Epithelial cell of proximal tubule (primary cell): ENCODE data around the gene GTSE1. TPM values are rescaled to one million over a fixed set of nuclear protein-coding genes. Genes with fewer than 3 reads are reported as not detected.

ENCODE experiments used
- DNase-seq: peaks from one replicate; pipeline ENCODE4 v3.0.0-alpha.2; 2011; ENCODE audit warnings: low read depth
- H3K4me3 ChIP-seq: 2 replicates; pipeline ENCODE4 v1.5.1; 2011; ENCODE audit warnings: low read depth, mild to moderate bottlenecking, low read length
- total RNA-seq: library from RNA; depleted of rRNA; stranded (reverse); fragments of >200 nt; gene quantifications from 2 replicates; pipeline ENCODE4 v1.2.3, GENCODE V29; 2015
- TF ChIP-seq, protein P1 (sequence below): conservative IDR thresholded peaks from 2 replicates; pipeline ENCODE4 v1.5.1; 2012; ENCODE audit warnings: low read depth, mild to moderate bottlenecking, low read length

GTSE1 gene
- total RNA-seq, 1 donor from 2014 or later, result 18.2 TPM

DNA sequence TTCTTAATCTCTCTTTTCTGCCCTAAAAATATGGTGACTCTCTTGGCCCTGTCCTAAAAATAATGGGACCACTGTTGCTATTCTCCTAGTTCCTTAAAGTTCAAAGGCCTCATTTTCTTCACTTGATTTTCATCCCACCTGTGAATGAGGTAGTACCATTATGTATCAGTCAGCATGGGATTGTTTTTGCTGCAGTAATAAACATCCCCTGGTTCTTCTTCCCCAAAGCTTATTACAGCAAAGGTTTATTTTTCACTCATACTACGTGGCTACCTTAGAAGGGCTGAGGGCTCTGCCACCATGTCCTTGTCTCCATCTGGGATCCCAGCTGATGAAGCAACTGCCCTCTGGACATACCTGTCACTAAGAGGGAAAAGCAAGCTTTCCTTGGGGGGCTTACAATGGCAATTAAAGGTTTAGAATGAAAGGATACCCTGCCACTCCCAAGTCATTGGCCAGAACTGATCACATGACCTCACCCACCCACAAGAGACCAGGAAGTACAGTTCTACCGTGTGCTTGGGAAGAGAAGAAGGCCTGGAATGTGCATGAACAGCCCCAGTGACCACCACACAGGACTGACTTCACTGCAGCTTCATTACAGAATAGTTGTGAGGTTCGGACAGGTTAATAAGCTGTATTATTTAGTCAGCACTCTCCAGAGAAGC is 21.1 kb upstream of the GTSE1 start:
- TF ChIP-seq, protein P1, sequence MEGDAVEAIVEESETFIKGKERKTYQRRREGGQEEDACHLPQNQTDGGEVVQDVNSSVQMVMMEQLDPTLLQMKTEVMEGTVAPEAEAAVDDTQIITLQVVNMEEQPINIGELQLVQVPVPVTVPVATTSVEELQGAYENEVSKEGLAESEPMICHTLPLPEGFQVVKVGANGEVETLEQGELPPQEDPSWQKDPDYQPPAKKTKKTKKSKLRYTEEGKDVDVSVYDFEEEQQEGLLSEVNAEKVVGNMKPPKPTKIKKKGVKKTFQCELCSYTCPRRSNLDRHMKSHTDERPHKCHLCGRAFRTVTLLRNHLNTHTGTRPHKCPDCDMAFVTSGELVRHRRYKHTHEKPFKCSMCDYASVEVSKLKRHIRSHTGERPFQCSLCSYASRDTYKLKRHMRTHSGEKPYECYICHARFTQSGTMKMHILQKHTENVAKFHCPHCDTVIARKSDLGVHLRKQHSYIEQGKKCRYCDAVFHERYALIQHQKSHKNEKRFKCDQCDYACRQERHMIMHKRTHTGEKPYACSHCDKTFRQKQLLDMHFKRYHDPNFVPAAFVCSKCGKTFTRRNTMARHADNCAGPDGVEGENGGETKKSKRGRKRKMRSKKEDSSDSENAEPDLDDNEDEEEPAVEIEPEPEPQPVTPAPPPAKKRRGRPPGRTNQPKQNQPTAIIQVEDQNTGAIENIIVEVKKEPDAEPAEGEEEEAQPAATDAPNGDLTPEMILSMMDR, result no peak
- H3K4me3 ChIP-seq, result no peak overlapping the region
- no peak for DNase-seq

DNA sequence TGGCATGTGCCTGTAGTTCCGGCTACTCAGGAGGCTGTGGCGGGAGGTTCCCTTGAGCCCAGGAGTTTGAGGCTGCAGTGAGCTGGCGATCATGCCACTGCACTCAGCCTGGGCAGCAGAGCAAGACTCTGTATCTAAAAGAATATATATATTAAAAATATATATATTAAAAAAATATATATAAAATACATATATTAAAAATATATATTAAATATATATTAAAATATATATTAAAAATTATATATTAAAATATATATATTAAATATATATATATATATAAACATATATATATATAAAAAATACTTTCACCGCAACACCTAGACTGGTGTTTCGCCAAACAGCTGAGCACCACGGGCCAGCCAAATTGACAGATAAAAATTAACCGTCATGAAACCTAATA is 20.1 kb upstream of the GTSE1 start:
- TF ChIP-seq, protein P1, result no peak
- no peak for DNase-seq
- no peak overlapping the region for H3K4me3 ChIP-seq

DNA sequence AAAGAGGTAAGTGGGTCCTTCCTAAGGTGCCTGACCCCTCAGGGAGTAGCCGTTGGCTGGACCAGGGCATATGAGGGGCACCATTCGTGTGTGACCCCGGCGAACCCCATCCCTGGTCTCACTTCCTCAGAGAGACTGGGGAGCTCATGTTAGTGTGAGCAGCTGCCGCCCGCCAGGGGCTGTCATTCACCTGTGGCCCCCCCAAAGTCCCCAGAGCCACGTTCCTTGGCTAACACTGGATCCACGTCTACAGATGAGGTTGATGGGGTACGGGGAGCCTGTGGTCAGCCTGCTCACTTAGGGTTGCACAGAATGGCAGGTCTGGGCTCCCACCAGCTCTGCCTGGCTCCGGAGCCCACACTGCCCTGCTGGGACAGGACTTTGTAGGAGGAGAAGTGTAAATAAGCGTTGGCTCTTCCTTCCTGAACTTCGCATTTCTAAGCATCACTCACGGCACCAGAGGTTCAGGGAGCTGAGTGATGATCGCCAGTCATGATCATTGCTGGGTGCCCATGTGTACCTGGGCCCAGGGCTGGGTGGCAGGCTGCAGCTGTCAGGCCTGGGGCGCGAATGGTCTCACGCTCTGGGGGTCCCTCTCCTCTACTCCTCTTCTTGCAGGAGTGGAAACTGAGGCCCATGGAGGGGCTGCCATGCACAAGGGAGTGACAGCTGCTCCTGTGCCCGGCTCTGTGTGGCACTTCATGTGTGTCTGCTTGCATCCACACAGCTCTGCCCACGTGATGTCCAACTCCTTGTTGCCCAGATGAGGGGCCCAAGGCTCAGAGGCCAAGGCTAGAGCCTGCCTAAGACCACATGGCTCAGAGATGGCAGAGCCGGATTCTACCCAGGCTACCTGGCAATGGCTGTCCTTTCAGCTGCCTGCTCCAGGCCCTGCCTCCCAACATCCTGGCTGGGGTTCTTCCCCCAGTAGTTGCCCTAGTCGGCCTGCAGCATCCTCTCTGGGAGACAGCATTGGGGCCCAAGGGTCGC is 17.7 kb upstream of the GTSE1 start:
- TF ChIP-seq, protein P1, result no peak
- H3K4me3 ChIP-seq, result no peak overlapping the region
- DNase-seq, result no peak

DNA sequence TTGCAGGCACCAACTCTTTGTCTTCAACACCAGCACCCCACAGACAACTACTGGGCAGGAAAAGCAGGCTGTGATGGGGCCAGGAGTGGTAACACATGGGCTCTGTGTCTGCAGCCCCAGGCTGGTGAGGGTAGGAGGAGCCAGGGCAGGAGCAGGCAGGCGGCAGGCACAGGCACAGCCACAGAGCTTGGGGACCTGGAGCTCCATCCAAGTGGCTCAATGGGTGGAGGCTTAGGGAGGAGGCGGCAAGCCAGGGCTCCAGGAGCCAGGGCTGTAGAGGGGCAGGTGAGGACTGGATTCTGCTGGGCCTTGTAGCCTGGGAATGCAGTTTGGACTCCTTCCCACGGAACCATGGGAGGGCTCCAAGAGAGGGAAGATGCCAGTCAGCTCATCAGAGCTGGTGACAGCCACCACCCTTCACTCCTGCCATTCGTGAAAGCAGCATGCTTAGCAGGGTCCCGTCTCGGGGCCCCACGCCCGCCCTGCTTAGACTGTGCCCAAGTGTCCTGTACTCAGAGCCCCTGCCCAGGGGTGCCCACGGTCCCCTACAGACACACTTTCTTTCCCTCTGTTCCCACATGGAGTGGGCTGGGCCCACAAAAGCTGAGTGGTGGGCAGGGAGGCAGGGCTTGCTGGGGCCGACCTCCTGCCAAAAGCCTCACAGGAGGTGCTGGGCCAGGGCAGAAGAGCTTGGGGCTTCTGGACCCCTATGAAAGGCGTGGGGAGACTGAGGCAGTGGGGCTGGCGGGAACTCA is 16.4 kb upstream of the GTSE1 start:
- H3K4me3 ChIP-seq, result no peak overlapping the region
- no peak for DNase-seq
- TF ChIP-seq, protein P1, result no peak

DNA sequence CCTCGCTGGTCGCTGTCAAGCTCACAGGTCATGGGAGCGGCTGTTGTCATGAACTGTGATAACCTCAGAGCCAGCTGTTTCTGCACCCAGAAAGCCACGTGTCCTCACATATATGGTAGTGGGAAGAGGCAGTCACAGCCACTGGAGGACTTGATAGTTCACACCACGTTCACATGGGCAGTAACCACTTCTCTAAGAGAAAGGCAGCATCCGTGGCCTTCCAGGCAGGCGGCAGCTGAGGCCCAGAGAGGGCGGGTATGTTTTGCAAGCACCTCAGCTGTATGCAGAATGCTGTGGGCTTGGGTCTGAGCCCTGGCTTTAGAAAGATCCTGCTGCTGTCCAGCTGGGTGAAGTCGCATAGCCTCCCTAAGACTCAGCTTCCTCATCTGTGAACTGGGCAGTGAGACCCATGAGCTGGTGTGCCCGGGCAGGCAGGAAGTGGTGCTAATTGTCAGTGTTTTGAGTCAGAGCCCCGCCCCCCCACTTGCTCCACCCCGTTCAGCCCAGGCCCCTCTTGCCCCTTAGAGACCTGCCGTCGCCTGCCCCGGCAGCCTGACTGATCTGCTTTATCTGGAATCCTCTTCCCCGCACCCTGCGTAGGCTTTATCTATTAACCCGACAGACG is 15.6 kb upstream of the GTSE1 start:
- TF ChIP-seq, protein P1, result no peak
- DNase-seq, result no peak
- no peak overlapping the region for H3K4me3 ChIP-seq

DNA sequence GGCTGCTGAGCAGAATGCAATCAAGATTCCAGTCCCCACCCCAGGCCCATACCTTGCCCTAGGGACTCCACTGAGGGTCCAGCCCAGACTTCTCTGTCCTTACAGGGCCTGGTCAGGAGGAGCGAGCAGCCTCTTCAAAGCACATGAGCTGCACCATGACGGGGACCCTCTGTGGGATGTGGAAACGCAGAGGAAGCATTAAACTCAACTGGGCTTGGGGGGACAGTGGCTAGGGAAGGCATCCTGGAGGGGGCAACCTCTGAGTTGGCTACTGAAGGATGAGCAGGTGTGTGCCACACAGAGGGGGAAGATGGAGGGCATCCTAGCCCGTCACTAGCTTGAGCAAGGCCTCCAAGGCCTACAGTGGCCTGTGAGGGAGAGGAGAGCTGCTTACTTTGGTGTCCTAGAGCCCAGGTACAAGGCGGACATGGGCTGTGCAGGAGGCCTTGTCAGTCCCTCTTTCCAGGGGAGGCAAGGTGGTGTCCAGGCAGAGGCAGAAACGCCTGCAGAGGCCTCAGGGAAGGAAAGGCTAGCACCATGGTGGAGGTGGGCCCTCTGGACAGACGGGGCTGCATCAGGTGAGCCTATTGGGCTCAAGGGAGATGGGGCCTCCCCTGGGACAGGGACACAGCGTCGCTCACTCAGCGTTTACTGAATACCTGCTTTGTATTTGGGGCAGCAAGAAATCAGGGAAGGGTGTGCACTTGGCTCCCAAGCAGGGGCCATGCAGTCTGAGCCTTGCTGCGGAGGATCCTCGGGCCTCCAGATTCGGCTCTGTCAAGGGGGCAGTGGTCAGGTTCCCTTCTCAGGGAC is 14.6 kb upstream of the GTSE1 start:
- DNase-seq, result no peak
- TF ChIP-seq, protein P1, result no peak
- H3K4me3 ChIP-seq, result no peak overlapping the region
